Activated T-helper 1 cell treated with anti-CD3 and anti-CD28 coated beads, Interleukin-12 subunit alpha, Interleukin-12 subunit beta, Interleukin-2, Interleukin-4 antibody, amounts not matched to agents 30 ng/mL and 10 ng/mL and 1 ng/mL, durations not matched to agents 14 hours and 24 hours and 36 hours (primary cell): ENCODE measurements around the gene HTR6. TPM values are rescaled to one million over a fixed set of nuclear protein-coding genes. Genes with fewer than 3 reads are reported as not detected.

Experiments
- DNase-seq: peaks from one replicate; pipeline ENCODE4 v3.0.0; 2021; ENCODE audit warnings: low spot score
- H3K27ac Mint-ChIP-seq: one replicate; pipeline ENCODE4 v1.8.0; 2021; ENCODE audit warnings: mild to moderate bottlenecking, mixed read lengths
- H3K27me3 Mint-ChIP-seq: one replicate; pipeline ENCODE4 v1.8.0; 2022; ENCODE audit warnings: mild to moderate bottlenecking, moderate library complexity, mixed read lengths; ENCODE audit not compliant: insufficient read depth
- H3K36me3 Mint-ChIP-seq: one replicate; pipeline ENCODE4 v1.8.0; 2021; ENCODE audit warnings: low read depth, mixed read lengths
- H3K4me1 Mint-ChIP-seq: one replicate; pipeline ENCODE4 v1.8.0; 2021; ENCODE audit warnings: low read depth, mixed read lengths
- H3K4me3 Mint-ChIP-seq: one replicate; pipeline ENCODE4 v1.8.0; 2021; ENCODE audit warnings: mild to moderate bottlenecking, moderate library complexity, mixed read lengths
- H3K9me3 Mint-ChIP-seq: one replicate; pipeline ENCODE4 v1.8.0; 2021; ENCODE audit warnings: mixed read lengths
- intact Hi-C: fragments of 100-400 bp; cut with micrococcal nuclease; formaldehyde crosslinking; loops from one replicate; pipeline ENCODE4 v1.15.1; 2024
- total RNA-seq: library from RNA; stranded (reverse); gene quantifications from 2 replicates; pipeline ENCODE4 v1.2.3, GENCODE V29; 2022

HTR6 gene
- total RNA-seq, 1 donor from 2014 or later, result not detected

DNA sequence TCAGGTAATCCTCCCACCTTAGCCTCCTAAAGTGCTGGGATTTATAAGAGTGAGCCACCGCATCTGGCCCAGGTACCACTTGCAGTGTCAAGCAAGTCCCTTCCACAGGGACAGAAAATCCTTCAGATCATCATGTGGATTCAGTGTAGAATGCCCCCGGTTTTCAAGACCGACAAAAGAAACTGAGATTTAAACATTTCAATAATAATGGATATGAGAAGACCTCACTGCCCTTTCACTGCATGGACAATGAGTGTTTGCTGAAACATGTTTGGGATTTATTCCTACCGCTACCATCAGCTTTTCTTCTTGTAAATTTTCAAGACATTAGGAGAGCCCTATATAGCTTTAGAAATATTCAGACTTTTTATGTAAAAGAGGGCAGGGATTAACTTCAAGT is 41.5 kb downstream of the HTR6 start:
- peaks cover 4% of the 10 kb centered on the region for H3K36me3 Mint-ChIP-seq
- H3K27me3 Mint-ChIP-seq, result no peaks in the 10 kb centered on the region
- no peak overlapping the region for H3K27ac Mint-ChIP-seq
- no peaks in the 10 kb centered on the region for H3K9me3 Mint-ChIP-seq
- H3K4me1 Mint-ChIP-seq, result peaks cover 11% of the 10 kb centered on the region
- intact Hi-C loops, result no loop called here
- no peak for DNase-seq
- H3K4me3 Mint-ChIP-seq, result no peak overlapping the region

GRCh38 chr1:19708567-19709110 is 44.0 kb downstream of the HTR6 start:
- no peak for DNase-seq
- no peaks in the 10 kb centered on the region for H3K9me3 Mint-ChIP-seq
- no peak overlapping the region for H3K27ac Mint-ChIP-seq
- intact Hi-C loops, result no loop called here
- H3K36me3 Mint-ChIP-seq, result peaks cover 4% of the 10 kb centered on the region
- H3K4me1 Mint-ChIP-seq, result peaks cover 15% of the 10 kb centered on the region
- H3K27me3 Mint-ChIP-seq, result no peaks in the 10 kb centered on the region
- H3K4me3 Mint-ChIP-seq, result no peak overlapping the region

- Mint-ChIP-seq H3K27ac (no peak overlapping the region), H3K9me3 (no peaks in the 10 kb centered on the region), H3K27me3 (no peaks in the 10 kb centered on the region), H3K4me3 (no peak overlapping the region), H3K36me3 (peaks cover 5% of the 10 kb centered on the region), H3K4me1 (peaks cover 15% of the 10 kb centered on the region)
- DNase-seq, result no peak
- intact Hi-C loops, result no loop called here
These were observed 44.7 kb downstream of the HTR6 start for GRCh38 chr1:19709260-19709793.

- Mint-ChIP-seq H3K36me3 (peaks cover 9% of the 10 kb centered on the region), H3K27me3 (no peaks in the 10 kb centered on the region), H3K4me3 (peak overlapping the region; percentile 70), H3K27ac (peak overlapping the region; percentile 87), H3K9me3 (no peaks in the 10 kb centered on the region), H3K4me1 (peaks cover 23% of the 10 kb centered on the region)
- peak; percentile 3 for DNase-seq
- intact Hi-C loops, result loop anchor here (1.0 to 2.0 kb wide), 3 partner anchors 89 to 171 kb away; partner anchors contain the start of gene OTUD3
These were observed 46.3 kb downstream of the HTR6 start for GRCh38 chr1:19710825-19711611.

DNA sequence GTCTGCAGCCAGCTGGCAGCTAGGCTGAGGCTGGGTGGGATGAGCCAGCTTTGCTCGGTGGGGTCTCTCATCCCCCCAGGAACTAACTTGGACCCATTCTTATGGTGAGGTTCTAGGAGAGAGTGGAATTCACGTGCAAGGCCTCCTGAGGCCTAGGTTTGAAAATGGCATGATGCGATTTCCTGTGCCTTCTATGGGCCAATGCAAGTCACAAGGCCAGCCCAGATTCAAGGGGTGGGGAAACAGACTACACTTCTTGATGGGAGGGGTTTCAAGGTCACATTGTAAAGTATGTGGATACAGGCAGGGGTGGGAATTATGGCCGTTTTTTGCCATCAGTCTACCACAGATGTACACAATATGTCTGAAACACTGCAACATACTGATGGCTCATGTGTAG is 48.3 kb downstream of the HTR6 start:
- H3K4me1 Mint-ChIP-seq, result peaks cover 23% of the 10 kb centered on the region
- H3K4me3 Mint-ChIP-seq, result no peak overlapping the region
- DNase-seq, result no peak
- intact Hi-C loops, result no loop called here
- H3K27ac Mint-ChIP-seq, result peak overlapping the region; percentile 52
- no peaks in the 10 kb centered on the region for H3K9me3 Mint-ChIP-seq
- H3K36me3 Mint-ChIP-seq, result peaks cover 9% of the 10 kb centered on the region
- no peaks in the 10 kb centered on the region for H3K27me3 Mint-ChIP-seq

DNA sequence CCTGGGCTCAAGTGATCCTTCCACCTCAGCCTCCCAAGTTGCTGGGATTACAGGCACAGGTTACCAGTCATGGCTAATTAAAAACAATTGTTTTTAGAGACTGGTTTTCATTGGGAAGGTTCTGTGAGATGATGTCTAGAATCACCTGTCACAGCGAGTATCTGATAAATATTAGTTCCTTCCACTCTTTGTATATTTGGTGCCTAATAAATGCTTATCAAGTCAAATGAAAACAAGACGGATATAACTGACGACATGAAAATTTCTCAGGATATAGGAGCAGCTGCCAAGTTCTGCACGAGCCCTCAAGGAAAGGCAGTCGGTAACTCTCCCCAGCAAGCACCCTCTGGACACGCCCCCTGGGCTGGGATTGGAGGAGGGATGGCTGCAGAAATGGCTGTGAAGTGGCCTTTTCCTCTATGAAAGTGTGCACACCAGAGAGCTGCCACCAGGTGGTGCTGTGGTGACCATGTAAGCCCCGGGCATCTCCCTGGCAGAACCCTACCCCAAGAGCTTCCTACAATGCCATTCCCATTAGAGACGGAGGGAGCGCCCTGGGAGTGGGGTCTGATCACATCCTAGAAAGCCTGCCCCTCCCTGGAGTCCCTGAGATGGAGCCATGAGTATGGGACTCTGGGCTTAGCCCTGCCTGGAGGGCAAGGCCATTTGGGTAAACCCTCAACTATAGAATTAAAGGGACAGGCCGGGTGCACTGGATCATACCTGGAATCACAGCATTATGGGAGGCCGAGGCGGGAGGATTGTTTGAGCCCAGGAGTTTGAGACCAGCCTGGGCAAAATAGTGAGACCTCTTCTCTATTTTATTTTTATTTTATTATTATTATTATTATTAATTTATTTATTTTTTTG is 50.9 kb downstream of the HTR6 start:
- intact Hi-C loops, result loop anchor here (1.0 to 5.0 kb wide), 3 partner anchors 52 to 165 kb away; no protein-coding TSS in a partner anchor
- peaks cover 17% of the 10 kb centered on the region for H3K4me1 Mint-ChIP-seq
- no peak overlapping the region for H3K4me3 Mint-ChIP-seq

GRCh38 chr1:19717467-19717866 is 52.8 kb downstream of the HTR6 start:
- no peaks in the 10 kb centered on the region for H3K9me3 Mint-ChIP-seq
- H3K4me1 Mint-ChIP-seq, result peaks cover 7% of the 10 kb centered on the region
- no peak for DNase-seq
- intact Hi-C loops, result loop anchor here (5.0 kb wide), 1 partner anchor 50 kb away; no protein-coding TSS in a partner anchor
- no peaks in the 10 kb centered on the region for H3K27me3 Mint-ChIP-seq
- no peak overlapping the region for H3K27ac Mint-ChIP-seq
- peaks cover 6% of the 10 kb centered on the region for H3K36me3 Mint-ChIP-seq
- H3K4me3 Mint-ChIP-seq, result no peak overlapping the region

More for the DNA sequence above, 50.9 kb downstream of the HTR6 start:
- DNase-seq, result peak; percentile 75
- Mint-ChIP-seq H3K9me3 (no peaks in the 10 kb centered on the region), H3K36me3 (peaks cover 6% of the 10 kb centered on the region), H3K27ac (no peak overlapping the region), H3K27me3 (no peaks in the 10 kb centered on the region)

GRCh38 chr1:19720174-19720573 is 55.5 kb downstream of the HTR6 start:
- H3K9me3 Mint-ChIP-seq, result no peaks in the 10 kb centered on the region
- H3K4me1 Mint-ChIP-seq, result peaks cover 7% of the 10 kb centered on the region
- no peak overlapping the region for H3K4me3 Mint-ChIP-seq
- DNase-seq, result no peak
- peaks cover 3% of the 10 kb centered on the region for H3K36me3 Mint-ChIP-seq
- intact Hi-C loops, result no loop called here
- no peaks in the 10 kb centered on the region for H3K27me3 Mint-ChIP-seq
- H3K27ac Mint-ChIP-seq, result no peak overlapping the region

GRCh38 chr1:19720973-19721372 is 56.3 kb downstream of the HTR6 start:
- H3K9me3 Mint-ChIP-seq, result no peaks in the 10 kb centered on the region
- no peak overlapping the region for H3K27ac Mint-ChIP-seq
- H3K4me3 Mint-ChIP-seq, result no peak overlapping the region
- DNase-seq, result no peak
- H3K36me3 Mint-ChIP-seq, result no peaks in the 10 kb centered on the region
- H3K27me3 Mint-ChIP-seq, result no peaks in the 10 kb centered on the region
- intact Hi-C loops, result no loop called here
- H3K4me1 Mint-ChIP-seq, result no peaks in the 10 kb centered on the region

- no peak for DNase-seq
- H3K4me1 Mint-ChIP-seq, result no peaks in the 10 kb centered on the region
- intact Hi-C loops, result no loop called here
- peaks cover 6% of the 10 kb centered on the region for H3K36me3 Mint-ChIP-seq
- peak overlapping the region; percentile 19 for H3K27ac Mint-ChIP-seq
- no peak overlapping the region for H3K4me3 Mint-ChIP-seq
- H3K27me3 Mint-ChIP-seq, result no peaks in the 10 kb centered on the region
- no peaks in the 10 kb centered on the region for H3K9me3 Mint-ChIP-seq
These were observed 59.2 kb downstream of the HTR6 start for GRCh38 chr1:19723874-19724273.

GRCh38 chr1:19725606-19726005 is 60.9 kb downstream of the HTR6 start:
- Mint-ChIP-seq H3K4me1 (no peaks in the 10 kb centered on the region), H3K27me3 (no peaks in the 10 kb centered on the region), H3K4me3 (no peak overlapping the region), H3K27ac (no peak overlapping the region), H3K9me3 (peaks cover 9% of the 10 kb centered on the region), H3K36me3 (peaks cover 9% of the 10 kb centered on the region)
- no peak for DNase-seq
- intact Hi-C loops, result no loop called here

GRCh38 chr1:19728413-19729145 is 63.9 kb downstream of the HTR6 start:
- Mint-ChIP-seq H3K36me3 (peaks cover 15% of the 10 kb centered on the region), H3K9me3 (peaks cover 14% of the 10 kb centered on the region), H3K27me3 (no peaks in the 10 kb centered on the region), H3K4me1 (no peaks in the 10 kb centered on the region), H3K4me3 (no peak overlapping the region), H3K27ac (no peak overlapping the region)
- no peak for DNase-seq
- intact Hi-C loops, result no loop called here
